IPS-NIHi11 (cell line): Measurements from ENCODE around the gene ELFN1.

Experiments
- DNase-seq: peaks from one replicate; pipeline ENCODE4 v3.0.0; 2012; ENCODE audit warnings: mixed read lengths, low spot score

Gene ELFN1

DNA sequence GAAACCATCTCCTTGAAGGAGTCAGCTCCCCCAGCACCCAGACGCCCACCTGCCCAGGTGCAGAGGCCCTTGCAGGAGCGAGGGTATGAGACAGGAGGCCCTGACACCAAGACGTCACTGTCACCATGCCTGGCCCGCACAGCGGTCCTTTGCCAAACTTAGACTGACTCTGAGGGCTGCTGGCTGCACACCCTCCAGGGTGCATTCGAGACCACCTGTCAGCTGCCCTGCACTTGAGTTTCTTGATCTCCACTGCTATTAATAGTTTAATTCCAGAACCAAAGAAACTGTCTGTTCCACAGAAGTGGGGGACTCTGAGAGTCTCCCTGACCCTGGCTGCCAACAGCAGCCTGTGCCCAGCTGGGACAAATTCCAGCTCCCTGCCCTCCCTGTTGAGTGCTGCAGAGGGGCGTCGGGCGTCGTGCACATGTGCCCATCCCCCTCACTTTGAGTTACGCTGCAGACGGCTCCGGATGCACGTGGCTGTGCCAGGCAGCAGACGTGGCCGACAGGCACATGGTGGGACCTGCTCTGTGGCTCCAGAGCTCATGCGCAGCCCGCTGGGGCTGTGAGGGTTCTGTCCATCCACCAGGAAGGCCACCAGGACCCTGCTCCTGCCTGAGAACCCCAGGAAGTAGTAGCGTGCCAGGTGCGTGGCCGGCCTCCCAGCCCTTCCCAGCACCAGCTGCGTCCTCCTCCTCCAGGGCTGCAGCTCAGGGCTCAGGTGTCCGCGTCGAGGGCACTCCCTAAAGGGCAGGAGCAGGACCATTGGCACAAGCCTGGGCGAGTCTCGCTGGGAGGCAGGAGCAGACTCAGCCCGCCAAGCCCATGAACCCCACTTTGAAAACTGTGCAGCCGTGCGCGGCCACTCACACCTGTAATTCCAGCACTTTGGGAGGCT is 24.8 kb downstream of the ELFN1 start:
- no peak for DNase-seq

DNA sequence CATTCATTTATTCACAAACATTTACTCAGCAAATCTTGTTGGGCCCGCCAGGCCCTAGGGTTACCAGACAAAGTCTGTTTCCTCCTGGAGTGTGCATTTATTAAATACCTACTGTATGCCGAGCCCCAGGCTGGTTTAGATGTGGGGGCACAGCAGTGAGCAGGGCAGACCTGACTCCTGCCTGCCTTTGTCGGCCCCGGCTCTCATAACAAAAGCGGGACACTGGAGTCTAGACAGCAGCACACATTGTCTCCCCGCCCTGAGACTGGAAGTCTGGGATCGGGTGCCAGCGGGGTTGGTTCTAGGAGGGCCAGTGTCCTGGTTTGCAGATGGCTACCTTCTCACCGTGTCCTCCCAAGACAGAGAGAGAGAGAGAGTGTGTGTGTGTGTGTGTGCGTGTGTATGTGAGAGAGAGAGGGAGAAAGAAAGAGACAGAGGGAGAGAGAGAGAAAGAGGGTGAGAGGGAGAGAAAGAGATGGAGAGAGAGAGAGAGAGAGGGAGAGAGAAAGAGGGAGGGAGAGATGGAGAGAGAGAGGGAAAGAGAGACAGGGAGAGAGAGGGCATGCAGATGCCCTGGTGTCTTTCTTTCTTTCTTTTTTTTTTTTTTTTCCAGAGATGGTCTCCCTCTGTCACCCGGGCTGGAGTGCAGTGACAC is 25.9 kb downstream of the ELFN1 start:
- DNase-seq: no peak

DNA sequence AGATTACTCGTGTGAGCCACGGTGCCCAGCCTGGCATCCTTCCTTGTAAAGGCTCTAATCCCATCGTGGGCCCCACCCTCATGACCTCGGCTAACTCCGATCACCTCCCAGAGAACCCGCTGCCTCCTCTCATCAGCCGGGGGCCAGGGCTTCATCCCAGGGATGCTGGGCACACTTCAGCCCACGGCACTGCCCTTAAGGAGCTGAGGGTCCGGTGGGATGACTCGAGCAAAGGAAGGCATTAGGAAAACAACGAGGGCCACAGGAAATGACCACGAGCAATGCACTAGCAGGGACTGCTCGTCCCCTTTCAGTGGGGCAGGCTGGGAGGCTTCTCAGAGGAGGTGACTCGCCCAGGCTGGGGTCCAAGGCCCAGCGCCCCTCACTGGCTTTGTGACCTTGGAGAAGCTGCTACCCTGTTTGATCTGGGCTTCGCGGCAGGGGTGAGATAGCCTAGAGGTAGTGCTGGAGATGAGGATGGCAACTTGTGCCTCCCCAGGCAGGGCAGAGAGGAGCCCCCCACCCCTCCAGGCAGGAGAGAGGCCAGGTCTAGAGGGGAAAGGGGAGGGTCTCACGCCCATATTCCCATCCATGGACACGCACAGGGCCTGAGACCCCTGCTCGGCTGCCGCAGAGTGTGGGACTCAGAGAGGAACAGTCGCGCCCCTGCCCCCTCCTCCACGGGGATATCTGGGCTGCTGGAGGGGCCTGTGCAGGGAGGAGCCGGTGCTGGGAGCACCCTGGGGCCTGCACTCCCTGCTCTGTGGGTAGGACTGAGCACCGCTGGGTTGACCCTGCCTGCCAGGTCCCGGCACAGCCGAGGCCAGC is 26.8 kb downstream of the ELFN1 start:
- DNase-seq: no peak

DNA sequence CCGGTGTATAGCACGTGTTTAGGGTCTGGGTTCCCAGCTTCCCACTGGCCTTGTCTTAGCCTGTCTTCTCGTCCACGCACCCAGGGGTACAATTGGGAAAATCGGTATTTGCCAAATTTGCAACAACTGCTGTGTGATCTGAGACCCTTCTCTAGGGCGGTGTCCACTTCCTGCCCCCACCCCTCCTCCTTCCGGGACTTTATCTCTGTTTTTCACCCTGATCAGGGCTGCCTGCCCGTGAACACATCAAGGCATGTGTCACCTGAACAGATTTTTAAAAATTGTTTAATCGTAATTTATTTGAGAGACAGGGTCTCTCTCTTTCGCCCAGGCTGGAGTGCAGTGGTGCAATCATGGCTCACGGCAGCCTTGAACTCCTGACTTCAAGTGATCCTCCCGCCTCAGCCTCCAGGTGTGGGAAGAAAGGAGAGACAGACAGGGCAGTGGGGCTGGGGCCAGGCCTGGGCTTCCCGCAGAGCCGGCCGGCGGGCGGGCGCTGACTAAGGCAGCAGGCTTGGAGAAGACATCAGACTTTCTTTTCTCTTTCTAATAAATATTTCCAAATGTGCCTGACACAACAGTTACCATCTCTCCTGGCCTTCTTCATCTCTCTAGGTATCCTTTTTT is 27.5 kb downstream of the ELFN1 start:
- no peak for DNase-seq

DNA sequence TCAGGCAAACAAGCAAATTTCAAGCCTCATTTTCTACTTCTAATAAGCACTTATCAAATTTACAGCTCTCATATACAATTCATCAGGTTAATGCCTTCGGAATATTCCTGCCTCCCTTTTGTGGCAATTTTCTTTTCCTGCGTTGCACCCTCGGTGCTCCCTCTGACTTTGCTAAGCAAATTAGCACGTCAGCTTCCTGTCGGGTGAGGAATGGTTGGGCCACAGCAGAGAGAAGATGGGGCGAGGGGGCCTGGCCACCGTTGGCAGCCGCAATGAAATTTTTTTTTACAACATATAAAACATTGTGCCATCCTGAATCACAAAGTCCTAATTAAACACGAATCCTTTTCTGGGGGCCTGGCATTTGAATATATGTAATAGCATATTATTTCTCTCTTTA is 28.1 kb downstream of the ELFN1 start:
- DNase-seq: no peak

DNA sequence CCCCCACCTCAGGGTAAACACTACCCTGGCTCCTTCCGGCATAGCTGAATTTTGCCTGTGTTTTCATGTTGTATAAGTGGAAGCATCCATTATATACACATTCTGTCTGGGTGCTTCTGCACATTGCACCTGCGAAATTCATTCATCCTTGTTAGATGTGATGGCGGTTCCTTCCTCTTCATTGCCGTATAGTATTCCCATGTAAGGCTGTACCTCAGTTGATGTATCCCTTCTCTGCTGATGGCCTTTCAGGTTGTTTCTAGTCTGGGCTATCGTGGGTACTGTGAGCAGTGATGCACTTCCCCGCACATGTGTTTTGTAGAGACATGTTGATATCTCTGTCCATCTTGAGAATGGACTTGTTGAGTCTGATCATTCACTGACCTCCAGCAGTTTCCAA is 28.9 kb downstream of the ELFN1 start:
- no peak for DNase-seq

DNA sequence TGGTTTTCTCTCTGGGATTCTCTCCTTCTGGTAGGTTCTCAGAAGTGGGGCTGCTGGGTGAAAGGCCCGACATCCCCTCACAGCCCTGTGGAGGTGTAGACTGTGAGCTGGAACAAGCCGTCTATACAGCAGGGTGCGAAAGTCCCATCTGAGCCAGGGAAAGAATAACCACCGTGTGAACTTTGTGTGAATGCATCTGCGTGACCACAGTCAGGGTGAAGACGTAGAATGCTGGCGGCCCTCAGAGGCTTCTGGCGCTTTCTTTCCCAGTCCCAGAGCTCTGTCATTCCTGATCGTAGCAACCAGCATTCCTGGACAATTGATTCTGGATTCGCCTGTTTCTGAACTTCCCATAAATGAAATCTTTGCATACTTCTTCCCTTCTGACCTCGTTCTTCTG is 30.0 kb downstream of the ELFN1 start:
- no peak for DNase-seq

DNA sequence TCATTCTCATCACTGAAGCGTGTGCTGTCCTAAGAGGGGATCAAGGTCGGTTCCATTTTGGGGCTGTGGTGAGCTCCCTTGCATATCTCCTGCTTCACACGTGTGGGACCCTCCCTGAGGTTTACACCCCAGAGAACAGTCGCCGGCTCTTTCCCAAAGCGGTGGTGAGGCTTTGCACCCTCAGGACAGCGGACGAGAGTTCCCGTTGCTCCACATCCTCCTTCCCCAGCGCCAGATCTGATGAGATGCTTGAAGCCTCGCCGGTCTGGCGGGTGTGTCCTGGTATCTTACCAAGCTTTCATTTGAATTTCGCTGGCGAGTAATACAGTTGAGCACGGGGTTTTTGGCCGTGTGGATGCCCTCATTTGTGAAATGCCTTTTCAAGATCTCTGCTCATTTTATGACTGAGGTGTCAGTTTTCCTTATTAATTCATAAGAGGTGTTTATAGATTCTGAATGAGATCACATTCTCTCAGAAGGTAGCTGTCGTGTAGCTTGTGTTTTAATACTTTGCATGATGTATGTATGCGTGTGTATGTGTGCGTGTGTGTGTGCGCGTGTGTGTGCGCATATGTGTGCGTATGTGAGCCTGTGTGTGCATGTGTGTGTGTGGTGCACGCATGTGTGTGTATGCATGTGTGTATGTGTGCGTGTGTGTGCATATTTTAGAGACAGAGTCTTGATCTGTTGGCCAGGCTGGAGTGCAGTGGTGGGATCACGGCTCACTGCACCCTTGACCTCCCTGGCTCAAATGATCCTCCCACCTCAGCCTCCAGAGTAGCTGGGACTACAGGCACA is 30.7 kb downstream of the ELFN1 start:
- no peak for DNase-seq

DNA sequence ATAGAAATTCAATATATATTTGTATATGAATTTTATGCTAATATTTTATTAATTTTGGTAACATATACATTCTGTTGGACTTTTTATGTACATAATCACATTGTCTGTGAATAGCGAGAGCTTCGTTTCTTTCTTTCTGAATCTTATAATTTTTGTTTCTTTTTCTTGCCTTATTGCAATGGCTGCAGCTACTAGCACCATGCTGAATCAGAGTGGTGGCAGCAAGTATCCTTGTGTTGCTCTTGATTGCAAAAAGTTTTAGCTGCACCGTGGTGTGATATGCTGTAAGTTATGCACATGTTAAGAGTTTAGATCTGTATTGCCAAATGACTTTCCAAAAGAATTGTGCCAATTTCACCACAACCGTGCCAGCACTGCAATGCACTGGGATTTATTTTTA is 32.6 kb downstream of the ELFN1 start:
- no peak for DNase-seq

DNA sequence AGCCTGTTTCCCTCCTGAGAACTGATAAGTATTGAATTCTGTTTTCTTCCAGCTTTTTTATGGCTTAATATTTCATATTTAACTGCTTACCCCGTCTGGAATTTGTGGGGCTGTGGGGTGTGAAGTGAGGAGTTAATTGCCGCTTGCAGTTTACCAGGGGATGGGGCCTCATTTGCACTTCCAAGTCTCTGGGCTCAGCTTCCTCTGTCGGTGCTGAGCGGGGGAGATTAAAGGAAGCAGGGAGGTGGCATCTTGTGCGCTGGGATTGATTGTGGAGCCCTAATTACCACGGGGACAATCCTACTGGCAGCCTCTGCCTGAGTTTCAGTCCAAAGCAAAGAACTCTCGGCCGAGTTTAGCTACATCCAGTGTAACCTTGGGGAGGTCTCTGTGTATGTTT is 33.4 kb downstream of the ELFN1 start:
- DNase-seq: no peak

DNA sequence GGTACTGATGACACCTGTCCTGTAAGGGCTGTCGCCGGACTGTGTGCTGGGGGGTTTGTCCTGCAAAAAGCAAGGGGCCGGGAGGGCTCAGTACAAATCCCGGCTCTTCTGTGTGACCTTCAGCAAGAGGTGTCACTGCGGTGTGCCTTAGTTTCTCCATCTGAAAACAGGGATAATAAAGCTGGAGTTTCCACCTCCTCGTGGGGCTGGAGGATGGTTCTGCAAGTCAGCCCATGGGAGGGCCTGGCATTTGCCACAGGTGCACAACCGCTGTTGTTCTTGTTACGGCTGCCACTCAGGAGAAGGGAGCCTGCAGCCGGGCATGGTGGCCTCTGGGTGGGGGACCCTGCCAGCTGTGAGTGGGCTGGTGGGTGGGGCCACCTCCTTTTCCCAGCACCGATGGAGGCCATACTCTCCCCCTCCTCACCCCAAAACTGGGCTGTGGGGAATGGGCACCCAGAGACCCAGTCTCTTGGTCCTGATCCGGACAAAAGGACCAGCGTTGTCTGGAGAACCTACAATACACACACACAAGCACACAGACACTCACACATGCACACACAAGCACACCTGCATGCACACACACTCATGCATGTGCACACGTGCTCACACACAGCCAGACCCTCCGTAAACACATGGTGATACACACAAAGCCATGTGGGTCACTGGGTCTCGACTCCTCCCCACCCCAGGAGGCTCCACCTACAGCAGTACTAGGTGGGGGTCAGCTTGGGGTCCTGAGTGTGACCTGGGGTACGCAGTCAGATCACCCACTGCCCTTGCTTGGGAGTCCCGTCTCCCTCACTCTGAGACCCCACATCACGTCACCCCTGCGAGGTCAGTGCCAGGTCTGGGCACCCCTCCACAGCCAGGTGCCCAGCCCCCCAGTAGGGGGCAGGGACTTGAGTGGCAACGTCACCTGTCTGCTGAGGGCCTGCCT is 34.1 kb downstream of the ELFN1 start:
- DNase-seq: no peak

DNA sequence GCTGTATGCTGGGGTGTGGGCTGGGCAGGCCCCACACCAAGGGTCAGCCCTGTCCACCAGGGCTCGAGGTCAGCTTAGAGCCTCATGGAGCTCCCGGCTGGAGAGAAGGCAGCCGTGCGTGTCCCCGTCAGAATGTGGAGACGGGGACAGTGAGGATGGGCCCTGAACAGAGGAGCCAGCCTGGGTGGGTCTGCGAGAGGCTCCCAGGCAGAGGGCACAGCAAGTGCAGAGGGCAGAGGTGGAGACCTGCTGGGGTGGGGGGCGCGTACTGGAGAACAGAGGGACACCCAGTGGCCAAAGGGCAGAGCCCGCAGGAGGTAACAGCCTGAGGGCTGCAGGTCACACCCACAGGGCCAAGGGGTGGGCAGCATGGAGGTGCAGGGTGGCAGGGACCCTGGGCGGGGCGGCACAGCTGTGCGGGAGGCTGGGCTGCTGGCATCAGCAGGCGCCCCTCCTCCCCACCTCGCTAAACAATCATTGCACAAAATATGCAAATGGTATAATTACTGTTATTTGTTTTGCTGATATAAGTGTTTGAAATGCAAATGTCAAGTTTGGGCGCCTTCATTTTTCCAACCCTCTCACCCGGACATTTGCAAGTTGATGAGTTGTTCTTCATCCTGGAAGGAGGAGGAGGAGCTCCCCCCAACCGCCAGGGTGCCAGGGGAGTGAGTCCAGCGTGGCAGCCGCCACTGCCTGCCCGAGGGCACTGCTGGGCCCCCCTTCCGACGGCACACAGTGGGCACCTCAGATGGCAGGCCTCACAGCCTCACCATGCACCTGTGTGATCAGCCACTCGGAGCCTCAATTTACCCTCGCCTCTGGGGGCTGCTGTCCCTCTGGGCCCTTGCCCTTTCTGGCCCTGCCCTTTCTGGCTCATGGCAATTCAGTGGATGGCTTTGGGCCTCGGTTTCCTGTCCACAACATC is 35.0 kb downstream of the ELFN1 start:
- DNase-seq: no peak

DNA sequence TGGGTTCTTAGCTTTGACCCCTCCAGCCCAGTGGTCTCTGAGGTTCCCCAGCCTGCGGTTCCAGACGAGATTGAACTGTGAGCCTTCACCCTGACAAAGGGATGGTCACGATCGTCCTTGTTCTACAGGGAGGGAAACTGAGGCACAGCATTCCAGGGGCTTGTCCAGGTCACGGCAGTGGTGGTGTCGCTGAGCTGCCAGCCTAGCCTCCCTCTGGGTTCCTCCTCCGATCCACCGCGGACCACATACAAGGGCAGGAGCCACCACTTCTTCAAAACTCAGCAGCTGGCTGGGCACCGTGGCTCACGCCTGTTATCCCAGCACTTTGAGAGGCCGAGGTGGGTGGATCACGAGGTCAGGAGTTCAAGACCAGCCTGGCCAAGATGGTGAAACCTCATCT is 35.8 kb downstream of the ELFN1 start:
- DNase-seq: no peak

DNA sequence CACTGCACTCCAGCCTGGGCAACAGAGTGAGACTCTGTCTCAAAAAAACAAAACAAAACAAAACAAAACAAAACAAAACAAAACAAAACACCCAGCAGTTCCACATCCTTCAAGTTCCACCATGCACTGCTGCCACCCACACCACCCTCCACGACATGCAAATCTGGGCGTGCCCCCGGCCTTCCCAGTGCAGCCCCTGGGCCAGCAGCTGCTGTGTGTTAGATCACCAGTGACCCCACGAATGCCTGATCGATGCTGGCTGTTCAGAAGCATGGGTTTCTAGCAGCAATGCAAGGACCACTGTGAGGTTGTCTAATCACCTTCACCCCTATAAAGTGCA is 36.3 kb downstream of the ELFN1 start:
- no peak for DNase-seq

DNA sequence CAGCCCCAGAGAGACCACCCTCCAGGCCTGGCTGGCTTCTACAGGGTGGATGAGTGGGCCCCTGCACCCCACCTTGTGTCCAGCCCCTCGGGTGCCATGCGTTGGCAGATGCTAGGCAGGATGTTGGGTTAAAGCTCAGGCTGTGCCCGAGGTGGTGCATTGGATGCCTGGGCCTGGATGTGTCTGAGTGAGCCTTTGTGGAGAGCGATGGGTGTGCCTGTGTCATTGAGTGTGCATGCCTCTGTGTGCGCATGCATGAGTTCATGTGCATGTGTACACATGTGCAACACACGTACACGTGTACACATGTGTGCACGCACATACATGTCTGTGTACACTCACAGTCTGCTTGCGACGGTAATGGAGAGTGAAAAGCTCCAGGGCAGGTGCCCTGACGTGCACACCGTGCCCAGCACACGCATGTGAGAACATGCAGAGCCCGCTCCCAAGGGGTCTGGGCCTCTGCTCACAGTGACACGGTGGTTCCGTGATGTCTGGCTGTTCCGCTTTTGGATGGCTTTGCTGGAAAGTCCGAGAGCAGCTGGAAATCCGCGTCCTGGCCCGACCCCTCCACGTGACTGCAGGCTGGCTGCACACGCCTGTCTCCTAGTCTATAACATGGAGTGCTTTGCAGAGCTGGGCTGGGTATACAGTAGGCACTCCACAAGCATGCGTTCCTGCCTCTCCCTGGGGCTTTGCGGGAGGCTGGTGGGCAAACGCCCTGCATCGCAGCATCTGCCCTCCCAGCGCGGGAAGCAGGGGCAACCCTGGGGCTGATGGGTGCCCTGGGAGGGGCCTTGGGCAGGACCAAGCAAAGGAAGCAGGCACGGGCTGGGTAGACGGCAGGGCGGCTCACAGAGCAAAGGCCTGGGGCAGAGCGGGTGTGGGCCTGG is 36.9 kb downstream of the ELFN1 start:
- no peak for DNase-seq

DNA sequence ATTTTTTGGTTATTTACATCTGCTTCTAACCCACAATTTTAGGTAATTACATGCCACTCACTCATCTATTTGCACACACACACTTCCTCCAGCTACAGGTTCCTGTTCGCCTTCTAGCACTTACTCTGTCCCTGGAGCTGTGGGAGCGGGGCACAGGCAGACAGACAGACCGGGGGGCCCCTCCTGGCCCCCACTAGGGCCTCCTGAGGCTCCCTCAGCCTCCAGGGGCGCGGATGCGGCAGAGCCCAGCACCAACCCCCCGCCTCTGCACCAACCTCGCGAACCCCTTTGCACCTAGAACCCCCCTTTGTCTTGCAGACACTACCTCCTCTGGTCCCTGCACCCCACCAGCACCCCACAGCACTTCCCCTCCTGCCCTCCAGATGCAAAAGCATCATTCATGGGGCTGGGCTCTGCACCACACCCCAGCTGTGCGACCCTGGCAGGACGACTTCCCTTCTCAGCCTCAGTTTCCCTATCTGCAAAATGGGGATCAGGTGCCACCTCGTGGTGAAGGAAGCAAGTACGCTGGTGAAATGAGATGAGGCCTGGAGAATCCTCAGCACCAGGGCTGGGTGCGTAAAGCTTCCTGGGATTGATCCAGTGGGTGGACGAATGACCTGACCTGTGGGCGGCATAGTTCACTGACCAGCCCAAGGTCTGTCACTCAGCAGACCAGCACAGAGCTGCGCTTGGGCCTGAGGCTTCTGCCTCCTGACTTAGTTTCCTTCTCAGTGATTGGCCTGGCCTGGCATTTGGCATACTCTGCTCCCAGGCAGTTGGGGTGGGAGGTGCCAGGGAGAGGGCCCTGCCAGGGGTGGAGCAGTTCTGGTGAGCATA is 37.9 kb downstream of the ELFN1 start:
- DNase-seq: no peak

DNA sequence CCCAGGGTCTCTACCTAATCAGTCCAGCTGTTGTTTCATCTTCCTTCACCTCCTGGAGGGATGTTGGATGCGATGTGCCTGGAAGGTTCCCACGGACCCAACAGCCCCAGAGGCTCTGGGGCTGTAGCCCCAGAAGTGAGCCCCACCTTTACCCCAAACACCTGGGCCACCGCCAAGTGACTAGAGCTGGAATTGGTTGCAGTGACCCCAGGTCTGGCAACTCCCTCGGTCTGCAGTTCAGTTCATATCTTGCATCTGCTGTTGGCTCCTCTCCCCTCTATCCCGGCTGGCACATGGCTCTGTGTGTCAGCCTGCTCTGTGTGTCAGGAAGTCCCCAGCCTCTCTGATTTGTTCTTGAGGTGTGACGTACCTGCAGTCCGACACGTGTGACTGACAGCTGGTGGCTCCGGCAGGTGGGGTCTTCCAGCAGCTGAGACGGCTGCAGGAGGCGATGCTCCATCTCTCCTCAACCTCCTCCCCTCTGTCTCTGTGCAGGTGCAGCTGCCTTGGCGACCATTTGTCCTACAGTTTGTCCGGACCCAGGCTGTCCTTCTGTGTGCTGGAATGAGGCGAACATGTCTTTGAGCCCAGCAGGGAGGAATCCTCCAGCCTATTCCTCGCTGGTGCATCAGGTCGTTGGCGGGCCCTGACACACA is 38.6 kb downstream of the ELFN1 start:
- DNase-seq: no peak
